Renal pelvis (tissue), 4 donors: ENCODE measurements around the gene CRACR2A. TPM values are rescaled to one million over a fixed set of nuclear protein-coding genes. Genes with fewer than 3 reads are reported as not detected.

ENCODE experiments used
- DNase-seq: peaks from one replicate; pipeline ENCODE4 v3.0.0-alpha.2; 2013
- polyA plus RNA-seq, 3 donors: library from polyadenylated mRNA; unstranded; fragments of 120-200 nt; gene quantifications; one replicate each; pipeline ENCODE4 v1.2.1, GENCODE V29; 2013; ENCODE audit not compliant: insufficient read length in 3 of 3

Gene CRACR2A
- polyA plus RNA-seq, 3 donors: 1.3 to 1.7 (median 1.7) TPM

- no peak for DNase-seq
Measured at GRCh38 chr12:3651585-3652424, 101.1 kb downstream of the CRACR2A start.

- no peak for DNase-seq
Measured at GRCh38 chr12:3647504-3647903, 105.4 kb downstream of the CRACR2A start.

GRCh38 chr12:3646561-3647241 lies 106.2 kb downstream of the CRACR2A start:
- no peak for DNase-seq

- no peak for DNase-seq
Measured at GRCh38 chr12:3645091-3645490, 107.8 kb downstream of the CRACR2A start.

GRCh38 chr12:3644104-3644503 lies 108.8 kb downstream of the CRACR2A start:
- no peak for DNase-seq

- no peak for DNase-seq
Measured at GRCh38 chr12:3641428-3642018, 111.4 kb downstream of the CRACR2A start.

- no peak for DNase-seq
Measured at GRCh38 chr12:3636328-3636727, 116.6 kb downstream of the CRACR2A start.

- no peak for DNase-seq
Measured at GRCh38 chr12:3634348-3634747, 118.6 kb downstream of the CRACR2A start.

- DNase-seq: no peak
Measured at GRCh38 chr12:3633396-3633795, 119.5 kb downstream of the CRACR2A start.

- DNase-seq: no peak
Measured at GRCh38 chr12:3632754-3633153, 120.2 kb downstream of the CRACR2A start.

GRCh38 chr12:3632256-3632655 lies 120.7 kb downstream of the CRACR2A start:
- no peak for DNase-seq

- no peak for DNase-seq
Measured at GRCh38 chr12:3631759-3632158, 121.2 kb downstream of the CRACR2A start.

- DNase-seq: no peak
Measured at GRCh38 chr12:3631272-3631637, 121.7 kb downstream of the CRACR2A start.

GRCh38 chr12:3630621-3631271 lies 122.2 kb downstream of the CRACR2A start:
- no peak for DNase-seq

GRCh38 chr12:3630111-3630510 lies 122.8 kb downstream of the CRACR2A start:
- no peak for DNase-seq

GRCh38 chr12:3629057-3629830 lies 123.7 kb downstream of the CRACR2A start:
- DNase-seq: no peak

GRCh38 chr12:3628629-3629028 lies 124.3 kb downstream of the CRACR2A start:
- no peak for DNase-seq

GRCh38 chr12:3627336-3627735 lies 125.6 kb downstream of the CRACR2A start:
- DNase-seq: no peak

GRCh38 chr12:3624273-3624672 lies 128.6 kb downstream of the CRACR2A start:
- DNase-seq: no peak

GRCh38 chr12:3622822-3623690 lies 129.9 kb downstream of the CRACR2A start:
- DNase-seq: no peak
